Endothelial cell (in vitro differentiated cells): ENCODE results near the gene FILIP1. TPM values are rescaled to one million over a fixed set of nuclear protein-coding genes. Genes with fewer than 3 reads are reported as not detected.

ENCODE experiments used
- DNase-seq: peaks from one replicate; pipeline ENCODE4 v3.0.0; 2021; ENCODE audit warnings: low spot score
- H3K27ac Mint-ChIP-seq: one replicate; pipeline ENCODE4 v1.8.0; 2021; ENCODE audit warnings: mixed read lengths, inconsistent platforms; ENCODE audit not compliant: unreplicated experiment
- H3K27me3 Mint-ChIP-seq: one replicate; pipeline ENCODE4 v1.8.0; 2021; ENCODE audit warnings: mild to moderate bottlenecking, moderate library complexity, mixed read lengths, inconsistent platforms; ENCODE audit not compliant: unreplicated experiment
- H3K36me3 Mint-ChIP-seq: one replicate; pipeline ENCODE4 v1.8.0; 2021; ENCODE audit warnings: mild to moderate bottlenecking, low read depth, mixed read lengths, inconsistent platforms; ENCODE audit not compliant: unreplicated experiment
- H3K4me1 Mint-ChIP-seq: one replicate; pipeline ENCODE4 v1.8.0; 2021; ENCODE audit warnings: mild to moderate bottlenecking, mixed read lengths, inconsistent platforms; ENCODE audit not compliant: unreplicated experiment
- H3K4me3 Mint-ChIP-seq: one replicate; pipeline ENCODE4 v1.8.0; 2021; ENCODE audit warnings: mild to moderate bottlenecking, mixed read lengths, inconsistent platforms; ENCODE audit not compliant: unreplicated experiment
- H3K9me3 Mint-ChIP-seq: one replicate; pipeline ENCODE4 v1.8.0; 2021; ENCODE audit warnings: mixed read lengths, inconsistent platforms; ENCODE audit not compliant: unreplicated experiment
- total RNA-seq: library from RNA; stranded (reverse); fragmentation: NEBNext Ultra II Directional; extraction: Animal tissue kit (Norgen Biotek cat#: 25700); gene quantifications from one replicate; pipeline ENCODE4 v1.2.1, GENCODE V29; 2021; ENCODE audit not compliant: unreplicated experiment
- TF ChIP-seq, protein P1 (sequence below): fragments of 200-600 bp; sonication (generic); IDR thresholded peaks from one replicate; pipeline ENCODE4 v1.5.0; 2021; ENCODE audit warnings: antibody characterized with exemption; ENCODE audit not compliant: unreplicated experiment

FILIP1 gene
- total RNA-seq, 1 donor from 2014 or later, result 32.0 TPM

DNA sequence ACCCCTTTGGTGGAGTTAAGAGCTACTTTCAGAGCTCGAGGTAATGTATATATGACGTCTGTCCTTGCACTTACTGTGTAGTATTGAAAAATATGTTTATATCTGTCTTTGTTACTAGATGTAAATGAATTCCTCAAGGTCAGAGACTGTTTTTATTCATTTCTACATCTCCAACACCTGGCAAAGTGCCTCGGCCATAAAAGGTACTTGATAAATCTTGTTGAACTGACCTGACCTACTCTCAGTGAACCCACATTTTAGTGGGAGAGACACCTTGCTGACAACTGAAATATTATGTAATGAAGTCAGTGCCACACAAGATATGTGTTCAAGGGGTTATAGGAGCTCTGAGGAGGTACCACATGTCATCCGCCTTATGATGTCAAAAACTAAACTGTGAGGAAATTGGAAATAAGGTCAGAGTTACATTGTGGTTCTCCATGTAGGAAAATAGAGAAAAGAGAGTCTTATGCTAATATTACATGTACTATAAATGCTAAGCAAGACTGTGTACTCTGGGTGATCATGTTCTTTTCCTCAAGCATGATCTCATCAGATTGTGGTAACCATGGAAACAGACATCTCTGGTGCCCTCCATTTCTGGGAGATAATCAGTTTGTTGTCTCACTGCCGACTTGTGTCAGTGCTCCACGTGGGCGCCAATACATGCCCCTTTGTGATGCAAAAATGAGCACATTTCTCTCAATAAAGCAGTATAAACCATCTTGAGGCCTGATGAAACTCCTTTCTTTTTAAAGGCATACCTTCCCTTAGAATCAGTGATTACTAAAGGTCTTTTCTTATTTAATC, 203.3 kb downstream of the FILIP1 start:
- no peak overlapping the region for H3K4me3 Mint-ChIP-seq
- DNase-seq, result no peak
- no peaks in the 10 kb centered on the region for H3K9me3 Mint-ChIP-seq
- TF ChIP-seq, protein P1, sequence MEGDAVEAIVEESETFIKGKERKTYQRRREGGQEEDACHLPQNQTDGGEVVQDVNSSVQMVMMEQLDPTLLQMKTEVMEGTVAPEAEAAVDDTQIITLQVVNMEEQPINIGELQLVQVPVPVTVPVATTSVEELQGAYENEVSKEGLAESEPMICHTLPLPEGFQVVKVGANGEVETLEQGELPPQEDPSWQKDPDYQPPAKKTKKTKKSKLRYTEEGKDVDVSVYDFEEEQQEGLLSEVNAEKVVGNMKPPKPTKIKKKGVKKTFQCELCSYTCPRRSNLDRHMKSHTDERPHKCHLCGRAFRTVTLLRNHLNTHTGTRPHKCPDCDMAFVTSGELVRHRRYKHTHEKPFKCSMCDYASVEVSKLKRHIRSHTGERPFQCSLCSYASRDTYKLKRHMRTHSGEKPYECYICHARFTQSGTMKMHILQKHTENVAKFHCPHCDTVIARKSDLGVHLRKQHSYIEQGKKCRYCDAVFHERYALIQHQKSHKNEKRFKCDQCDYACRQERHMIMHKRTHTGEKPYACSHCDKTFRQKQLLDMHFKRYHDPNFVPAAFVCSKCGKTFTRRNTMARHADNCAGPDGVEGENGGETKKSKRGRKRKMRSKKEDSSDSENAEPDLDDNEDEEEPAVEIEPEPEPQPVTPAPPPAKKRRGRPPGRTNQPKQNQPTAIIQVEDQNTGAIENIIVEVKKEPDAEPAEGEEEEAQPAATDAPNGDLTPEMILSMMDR, result no peak
- H3K27ac Mint-ChIP-seq, result no peak overlapping the region
- H3K27me3 Mint-ChIP-seq, result no peaks in the 10 kb centered on the region
- peaks cover 3% of the 10 kb centered on the region for H3K4me1 Mint-ChIP-seq
- H3K36me3 Mint-ChIP-seq, result no peaks in the 10 kb centered on the region

- TF ChIP-seq, protein P1, result no peak
- no peak overlapping the region for H3K4me3 Mint-ChIP-seq
- H3K27me3 Mint-ChIP-seq, result no peaks in the 10 kb centered on the region
- DNase-seq, result no peak
- H3K4me1 Mint-ChIP-seq, result peaks cover 3% of the 10 kb centered on the region
- H3K27ac Mint-ChIP-seq, result no peak overlapping the region
- H3K36me3 Mint-ChIP-seq, result no peaks in the 10 kb centered on the region
- no peaks in the 10 kb centered on the region for H3K9me3 Mint-ChIP-seq
These were observed 205.6 kb downstream of the FILIP1 start for GRCh38 chr6:75288023-75288422.

DNA sequence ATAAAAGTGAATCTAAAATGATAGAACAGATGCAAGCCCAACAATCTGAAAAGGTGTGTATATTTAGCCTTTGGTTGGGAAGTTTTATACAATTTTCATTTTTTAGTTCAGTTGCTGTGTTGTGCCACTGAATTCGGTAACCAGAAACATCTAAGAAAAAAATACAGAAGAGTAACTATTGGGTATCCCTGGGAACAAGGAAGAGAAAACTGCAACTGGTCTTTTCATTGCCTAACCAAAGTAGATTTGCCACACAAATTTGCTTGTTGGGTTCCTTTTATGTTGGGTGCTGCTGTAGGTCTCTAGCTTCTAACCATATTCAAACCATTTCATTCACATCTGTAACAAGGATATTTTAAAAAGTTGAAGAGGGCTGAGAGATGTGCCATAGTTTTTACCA, 206.2 kb downstream of the FILIP1 start:
- DNase-seq, result no peak
- TF ChIP-seq, protein P1, result no peak
- Mint-ChIP-seq H3K4me1 (peaks cover 3% of the 10 kb centered on the region), H3K4me3 (no peak overlapping the region), H3K9me3 (no peaks in the 10 kb centered on the region), H3K36me3 (no peaks in the 10 kb centered on the region), H3K27ac (no peak overlapping the region), H3K27me3 (no peaks in the 10 kb centered on the region)

GRCh38 chr6:75286955-75287354, 206.6 kb downstream of the FILIP1 start:
- H3K27ac Mint-ChIP-seq, result no peak overlapping the region
- no peaks in the 10 kb centered on the region for H3K27me3 Mint-ChIP-seq
- DNase-seq, result no peak
- TF ChIP-seq, protein P1, result no peak
- H3K9me3 Mint-ChIP-seq, result no peaks in the 10 kb centered on the region
- H3K4me1 Mint-ChIP-seq, result peaks cover 5% of the 10 kb centered on the region
- no peaks in the 10 kb centered on the region for H3K36me3 Mint-ChIP-seq
- H3K4me3 Mint-ChIP-seq, result no peak overlapping the region

DNA sequence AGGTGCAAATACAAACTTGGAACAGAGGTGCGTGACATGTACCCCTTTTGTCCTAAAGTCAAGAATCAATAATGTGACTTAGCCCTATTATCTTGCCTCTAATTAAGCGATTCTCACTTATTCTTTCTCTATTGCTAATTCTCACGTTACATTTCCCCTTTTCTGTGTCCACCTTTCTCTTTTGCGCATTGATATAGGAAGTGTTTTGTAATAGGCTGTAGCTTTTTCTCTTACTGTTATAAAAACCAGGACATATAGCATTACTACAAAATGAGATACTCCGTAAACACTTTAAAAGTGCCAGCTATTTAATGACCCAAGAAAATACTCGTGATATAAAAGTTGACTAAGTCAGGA, 208.3 kb downstream of the FILIP1 start:
- Mint-ChIP-seq H3K4me1 (peaks cover 13% of the 10 kb centered on the region), H3K36me3 (no peaks in the 10 kb centered on the region), H3K9me3 (no peaks in the 10 kb centered on the region), H3K27me3 (no peaks in the 10 kb centered on the region), H3K27ac (no peak overlapping the region), H3K4me3 (no peak overlapping the region)
- no peak for DNase-seq
- TF ChIP-seq, protein P1, result no peak
